ENCODE data around the gene GRB2. TPM values are rescaled to one million over a fixed set of nuclear protein-coding genes. Genes with fewer than 3 reads are reported as not detected.
A peak's percentile ranks its signal among the peaks of the same experiment; 100 is the strongest.

Gene GRB2
- total RNA-seq, 6 donors from 2014 or later, result 103 to 168 (median 151) TPM

DNA sequence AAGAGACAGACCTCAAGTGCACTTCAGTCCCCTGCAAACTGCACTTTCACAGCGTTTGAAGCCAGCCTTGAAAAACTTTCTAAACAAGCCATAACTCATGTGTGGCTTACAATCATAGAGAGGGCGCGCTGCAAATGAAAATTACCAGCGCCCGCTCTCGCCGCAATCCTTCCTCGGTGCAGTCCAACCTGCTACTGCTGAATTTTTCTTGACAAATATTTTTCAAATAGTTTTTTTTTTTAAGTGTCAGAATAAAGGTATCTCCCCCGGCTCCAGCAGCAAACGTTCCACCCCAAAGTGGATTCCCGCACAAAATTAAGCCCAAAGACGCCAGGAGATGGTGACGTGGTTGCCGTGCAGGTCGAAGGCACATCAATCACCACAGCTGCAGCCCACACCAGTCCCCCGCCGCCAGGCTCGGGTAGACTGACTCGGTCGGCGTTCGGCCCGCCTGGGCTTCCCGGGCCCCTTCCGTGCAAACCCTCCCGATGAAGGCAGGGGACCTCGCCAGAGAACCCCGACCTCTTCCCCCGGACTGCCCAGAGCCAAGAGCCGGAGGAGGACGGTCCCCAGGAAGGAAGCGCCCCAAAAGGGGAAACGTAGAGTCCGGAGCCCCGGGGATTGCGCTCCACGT, 630 bp downstream of the GRB2 start:
- ATAC-seq (ENCODE audit: low FRiP score in 2 of 2), result peak; percentile 50 to 60
- no peaks in the 10 kb centered on the region for H3K36me3 ChIP-seq
- WGBS, 2 donors, result 0 to 1% methylated on average over 20 to 21 of the region's 37 CpGs

DNA sequence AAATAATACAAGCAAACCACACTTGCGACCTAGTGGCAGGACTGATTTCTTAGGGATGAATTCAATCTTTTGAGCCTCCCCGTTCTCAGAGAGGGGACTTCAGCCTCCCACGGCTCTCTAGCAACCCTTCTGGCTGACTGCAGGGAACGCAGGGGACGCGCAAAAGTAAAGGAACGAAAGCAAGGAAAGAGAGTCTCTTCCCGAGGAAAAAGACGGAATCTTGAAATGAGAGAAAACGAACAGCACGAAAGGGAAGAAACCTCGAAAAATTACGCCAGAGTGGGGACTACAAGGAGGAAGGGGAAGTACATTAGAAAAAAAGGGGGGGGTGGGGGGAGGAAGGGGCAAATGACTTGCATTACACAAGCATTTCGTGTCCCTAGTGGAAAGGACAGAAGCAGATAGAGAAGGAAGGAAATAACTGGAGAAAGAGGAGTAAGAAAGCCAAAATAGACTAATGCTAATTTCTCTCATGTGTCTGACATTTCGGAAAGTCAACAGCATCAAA, 1.2 kb downstream of the GRB2 start:
- peak overlapping the region; percentile 88 to 99 (median 94) for H3K27ac ChIP-seq
- WGBS, 2 donors, result 0 to 1% methylated on average over 15 of the region's 15 CpGs
- no peaks in the 10 kb centered on the region for H3K9me3 ChIP-seq
- H3K4me3 ChIP-seq, result peak overlapping the region; percentile 61 to 100 (median 88)
- DNase-seq (peak in 1 of 2 donors; percentile 56), ATAC-seq (ENCODE audit: low FRiP score in 2 of 2) (peak; percentile 54 to 60)
- peaks cover 31 to 59% (median 37%) of the 10 kb centered on the region in 4 donors for H3K4me1 ChIP-seq
- no peaks in the 10 kb centered on the region for H3K36me3 ChIP-seq
- TF ChIP-seq POLR2AphosphoS5 (IDR thresholded peaks at IDR 0.05) (no peak), POLR2A (IDR thresholded peaks at IDR 0.05) (peak in 1 of 4 donors; percentile 44), EP300 (IDR thresholded peaks at IDR 0.05) (no peak)
- TF ChIP-seq, protein P1, sequence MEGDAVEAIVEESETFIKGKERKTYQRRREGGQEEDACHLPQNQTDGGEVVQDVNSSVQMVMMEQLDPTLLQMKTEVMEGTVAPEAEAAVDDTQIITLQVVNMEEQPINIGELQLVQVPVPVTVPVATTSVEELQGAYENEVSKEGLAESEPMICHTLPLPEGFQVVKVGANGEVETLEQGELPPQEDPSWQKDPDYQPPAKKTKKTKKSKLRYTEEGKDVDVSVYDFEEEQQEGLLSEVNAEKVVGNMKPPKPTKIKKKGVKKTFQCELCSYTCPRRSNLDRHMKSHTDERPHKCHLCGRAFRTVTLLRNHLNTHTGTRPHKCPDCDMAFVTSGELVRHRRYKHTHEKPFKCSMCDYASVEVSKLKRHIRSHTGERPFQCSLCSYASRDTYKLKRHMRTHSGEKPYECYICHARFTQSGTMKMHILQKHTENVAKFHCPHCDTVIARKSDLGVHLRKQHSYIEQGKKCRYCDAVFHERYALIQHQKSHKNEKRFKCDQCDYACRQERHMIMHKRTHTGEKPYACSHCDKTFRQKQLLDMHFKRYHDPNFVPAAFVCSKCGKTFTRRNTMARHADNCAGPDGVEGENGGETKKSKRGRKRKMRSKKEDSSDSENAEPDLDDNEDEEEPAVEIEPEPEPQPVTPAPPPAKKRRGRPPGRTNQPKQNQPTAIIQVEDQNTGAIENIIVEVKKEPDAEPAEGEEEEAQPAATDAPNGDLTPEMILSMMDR (IDR thresholded peaks at IDR 0.05), result peak; percentile 33 to 84 (median 59)
- no peaks in the 10 kb centered on the region for H3K27me3 ChIP-seq

More for the DNA sequence above, 630 bp downstream of the GRB2 start:
- Histone ChIP-seq H3K27me3 (no peaks in the 10 kb centered on the region), H3K4me3 (peak overlapping the region; percentile 61 to 100 (median 88)), H3K9me3 (no peaks in the 10 kb centered on the region), H3K27ac (peak overlapping the region; percentile 88 to 99 (median 94)), H3K4me1 (peaks cover 31 to 53% (median 37%) of the 10 kb centered on the region in 4 donors)
- no peak for TF ChIP-seq POLR2AphosphoS5 (IDR thresholded peaks at IDR 0.05)
- TF ChIP-seq, protein P1 (IDR thresholded peaks at IDR 0.05), result no peak
- no peak for TF ChIP-seq POLR2A (IDR thresholded peaks at IDR 0.05)
- no peak for TF ChIP-seq EP300 (IDR thresholded peaks at IDR 0.05)
- DNase-seq, result peak; percentile 40 to 88

DNA sequence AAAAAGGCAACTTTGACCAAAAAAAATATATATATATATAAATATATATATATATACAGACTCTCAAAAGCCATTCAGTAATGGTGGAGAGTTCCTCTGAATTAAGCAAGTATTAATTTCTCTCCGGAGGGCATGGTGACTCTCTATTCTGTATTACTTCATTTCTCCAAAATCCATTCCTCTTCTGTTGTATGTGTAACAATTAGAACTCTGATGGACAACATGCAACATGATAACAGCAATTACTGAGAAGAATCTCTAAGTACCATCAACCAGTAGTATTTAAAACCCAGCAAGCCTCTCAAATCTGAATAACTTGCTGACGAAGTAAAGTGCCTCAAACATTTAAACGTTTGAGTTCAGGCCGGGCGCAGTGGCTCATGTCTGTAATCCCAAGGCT, 2.3 kb downstream of the GRB2 start:
- H3K9me3 ChIP-seq, result no peaks in the 10 kb centered on the region
- no peak for ATAC-seq (ENCODE audit: low FRiP score in 2 of 2)
- H3K4me1 ChIP-seq, result peaks cover 31 to 65% (median 40%) of the 10 kb centered on the region in 4 donors
- H3K27ac ChIP-seq, result peak overlapping the region in 3 of 4 donors; percentile 88 to 99 (median 93)
- TF ChIP-seq EP300 (IDR thresholded peaks at IDR 0.05), result no peak
- no peak for TF ChIP-seq POLR2A (IDR thresholded peaks at IDR 0.05)
- no peak for TF ChIP-seq POLR2AphosphoS5 (IDR thresholded peaks at IDR 0.05)
- TF ChIP-seq, protein P1 (IDR thresholded peaks at IDR 0.05), result no peak
- WGBS, 2 donors, result 55 to 61% methylated on average over 5 of the region's 5 CpGs
- H3K36me3 ChIP-seq, result no peaks in the 10 kb centered on the region
- no peak for DNase-seq
- H3K27me3 ChIP-seq, result no peaks in the 10 kb centered on the region
- peak overlapping the region in 2 of 4 donors; percentile 84 to 91 for H3K4me3 ChIP-seq

DNA sequence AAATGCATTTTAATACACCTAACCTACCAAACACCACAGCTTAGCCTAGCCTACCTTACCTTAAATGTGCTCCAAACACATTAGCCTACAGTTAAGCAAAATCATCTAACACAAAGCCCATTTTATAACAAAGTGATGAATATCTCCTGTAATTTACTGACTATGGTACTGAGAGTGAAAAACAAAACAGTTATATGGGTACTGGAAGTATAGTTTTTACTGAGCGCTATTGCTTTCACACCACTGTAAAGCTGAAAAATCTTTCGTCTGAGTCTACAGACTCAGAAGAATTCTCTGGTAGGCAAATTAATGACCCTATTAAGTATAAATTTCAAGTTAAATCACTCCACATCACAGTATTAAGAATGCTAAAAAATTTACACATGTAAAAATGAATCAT, 3.5 kb downstream of the GRB2 start:
- ATAC-seq (ENCODE audit: low FRiP score in 2 of 2) (no peak), DNase-seq (no peak)
- H3K36me3 ChIP-seq, result no peaks in the 10 kb centered on the region
- TF ChIP-seq, protein P1 (IDR thresholded peaks at IDR 0.05), result no peak
- TF ChIP-seq EP300 (IDR thresholded peaks at IDR 0.05) (no peak), POLR2AphosphoS5 (IDR thresholded peaks at IDR 0.05) (no peak), POLR2A (IDR thresholded peaks at IDR 0.05) (no peak)
- peaks cover 31 to 75% (median 39%) of the 10 kb centered on the region in 4 donors for H3K4me1 ChIP-seq
- peak overlapping the region in 1 of 4 donors; percentile 91 for H3K4me3 ChIP-seq
- 86 to 88% methylated on average over 2 of the region's 2 CpGs for WGBS, 2 donors
- no peaks in the 10 kb centered on the region for H3K27me3 ChIP-seq
- H3K9me3 ChIP-seq, result no peaks in the 10 kb centered on the region
- no peak overlapping the region for H3K27ac ChIP-seq

Data from upper lobe of left lung (tissue), 6 donors.